Measurements from ENCODE around the gene PEX6. TPM values are rescaled to one million over a fixed set of nuclear protein-coding genes. Genes with fewer than 3 reads are reported as not detected.

The PEX6 gene
- total RNA-seq, 4 donors from 2014 or later = 17.2 to 50.0 (median 33.2) TPM

- DNase-seq = no peak
- H3K4me3 ChIP-seq = no peak overlapping the region
- TF ChIP-seq POLR2A (IDR thresholded peaks at IDR 0.05) (no peak), EP300 (IDR thresholded peaks at IDR 0.05; ENCODE audit: low read depth) (no peak), CTCF (IDR thresholded peaks at IDR 0.05) (no peak), POLR2AphosphoS5 (IDR thresholded peaks at IDR 0.05) (no peak)
- WGBS, 2 donors (ENCODE audit: low coverage in 1 of 2) = 81 to 89% methylated on average over 2 of the region's 2 CpGs
- no peak overlapping the region for H3K27ac ChIP-seq
- no peaks in the 10 kb centered on the region for H3K27me3 ChIP-seq
- H3K36me3 ChIP-seq = peaks cover 0 to 3% (median 0%) of the 10 kb centered on the region in 4 donors
- intact Hi-C loops (cut with DNase I; ENCODE audit: low total_unique reads) (no loop called here), in situ Hi-C loops (cut with MboI; ENCODE audit: low pct_ligation_motif_present in 1 of 4, low pct_unique_long_range_greater_than_20kb in 1 of 4, low sequenced_read_pairs in 3 of 4) (no loop called here)
- H3K4me1 ChIP-seq = peaks cover 0 to 26% (median 12%) of the 10 kb centered on the region in 4 donors
- no peaks in the 10 kb centered on the region for H3K9me3 ChIP-seq
Observed at GRCh38 chr6:42993445-42993844, 14.5 kb upstream of the PEX6 start.

GRCh38 chr6:42989923-42990322 is 10.9 kb upstream of the PEX6 start:
- H3K4me1 ChIP-seq = peaks cover 14 to 43% (median 38%) of the 10 kb centered on the region in 4 donors
- peak; percentile 74 for DNase-seq
- no peaks in the 10 kb centered on the region for H3K27me3 ChIP-seq
- peak overlapping the region; percentile 41 to 59 (median 52) for H3K27ac ChIP-seq
- in situ Hi-C loops (cut with MboI; ENCODE audit: low pct_ligation_motif_present in 1 of 4, low pct_unique_long_range_greater_than_20kb in 1 of 4, low sequenced_read_pairs in 3 of 4) = no loop called here
- no peaks in the 10 kb centered on the region for H3K9me3 ChIP-seq
- peaks cover 0 to 3% (median 0%) of the 10 kb centered on the region in 4 donors for H3K36me3 ChIP-seq
- intact Hi-C loops (cut with DNase I; ENCODE audit: low total_unique reads) = no loop called here
- H3K4me3 ChIP-seq = no peak overlapping the region
- WGBS, 2 donors (ENCODE audit: low coverage in 1 of 2) = 0 to 61% methylated on average over 1 to 5 of the region's 5 CpGs
- no peak for TF ChIP-seq EP300 (IDR thresholded peaks at IDR 0.05; ENCODE audit: low read depth)
- peak in 1 of 3 donors; percentile 22 for TF ChIP-seq POLR2AphosphoS5 (IDR thresholded peaks at IDR 0.05)
- TF ChIP-seq POLR2A (IDR thresholded peaks at IDR 0.05) = no peak
- TF ChIP-seq CTCF (IDR thresholded peaks at IDR 0.05) = no peak

- intact Hi-C loops (cut with DNase I; ENCODE audit: low total_unique reads) = no loop called here
- TF ChIP-seq POLR2AphosphoS5 (IDR thresholded peaks at IDR 0.05) (no peak), CTCF (IDR thresholded peaks at IDR 0.05) (no peak), POLR2A (IDR thresholded peaks at IDR 0.05) (no peak), EP300 (IDR thresholded peaks at IDR 0.05; ENCODE audit: low read depth) (no peak)
- in situ Hi-C loops (cut with MboI; ENCODE audit: low pct_ligation_motif_present in 1 of 4, low pct_unique_long_range_greater_than_20kb in 1 of 4, low sequenced_read_pairs in 3 of 4) = no loop called here
- Histone ChIP-seq H3K27ac (no peak overlapping the region), H3K4me3 (no peak overlapping the region), H3K9me3 (no peaks in the 10 kb centered on the region), H3K36me3 (peaks cover 0 to 3% (median 0%) of the 10 kb centered on the region in 4 donors), H3K4me1 (peaks cover 17 to 48% (median 40%) of the 10 kb centered on the region in 4 donors), H3K27me3 (no peaks in the 10 kb centered on the region)
- WGBS, 2 donors (ENCODE audit: low coverage in 1 of 2) = 76% methylated on average over 1 of the region's 1 CpG; no CpG with 5 or more reads in 1 of the 2 donors
- DNase-seq = no peak
Observed at GRCh38 chr6:42988486-42989020, 9.6 kb upstream of the PEX6 start.

GRCh38 chr6:42987533-42988451 is 8.8 kb upstream of the PEX6 start:
- no peak for DNase-seq
- H3K4me1 ChIP-seq = peaks cover 19 to 52% (median 41%) of the 10 kb centered on the region in 4 donors
- no peak for TF ChIP-seq POLR2AphosphoS5 (IDR thresholded peaks at IDR 0.05)
- no peak for TF ChIP-seq POLR2A (IDR thresholded peaks at IDR 0.05)
- TF ChIP-seq CTCF (IDR thresholded peaks at IDR 0.05) = no peak
- no peaks in the 10 kb centered on the region for H3K27me3 ChIP-seq
- intact Hi-C loops (cut with DNase I; ENCODE audit: low total_unique reads) = no loop called here
- 86 to 90% methylated on average over 2 to 5 of the region's 5 CpGs for WGBS, 2 donors (ENCODE audit: low coverage in 1 of 2)
- in situ Hi-C loops (cut with MboI; ENCODE audit: low pct_ligation_motif_present in 1 of 4, low pct_unique_long_range_greater_than_20kb in 1 of 4, low sequenced_read_pairs in 3 of 4) = no loop called here
- no peak overlapping the region for H3K27ac ChIP-seq
- no peak overlapping the region for H3K4me3 ChIP-seq
- no peaks in the 10 kb centered on the region for H3K9me3 ChIP-seq
- peaks cover 0 to 3% (median 0%) of the 10 kb centered on the region in 4 donors for H3K36me3 ChIP-seq
